ENCODE measurements around the gene RPL10.
A peak's percentile ranks its signal among the peaks of the same experiment; 100 is the strongest.

RPL10 gene

DNA sequence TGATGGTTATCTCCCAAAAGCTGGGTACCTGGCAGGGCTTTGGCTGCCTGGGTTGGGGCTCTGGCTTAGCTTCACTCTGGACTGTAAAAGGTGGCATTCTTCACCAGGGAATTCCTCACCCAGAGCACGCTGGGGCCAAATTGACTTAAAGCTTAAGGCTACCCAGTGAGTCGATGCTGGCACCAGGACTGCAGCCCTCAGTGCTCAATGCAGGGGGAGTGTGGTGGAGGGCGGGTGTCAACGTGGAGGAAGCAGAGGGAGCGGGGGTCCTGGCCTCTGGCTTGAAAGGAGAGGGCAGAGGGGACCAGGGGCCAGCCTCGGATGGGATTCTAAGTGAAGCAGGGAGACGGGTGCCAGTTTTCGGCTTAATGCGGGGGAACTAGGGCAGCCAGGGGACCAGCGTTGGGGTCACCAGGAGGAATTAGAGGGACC, 45.3 kb downstream of the RPL10 start:
- Histone ChIP-seq H3K9ac (ENCODE audit: low read depth, low read length) (peak overlapping the region; percentile 56), H3K9me3 (ENCODE audit: control insufficient read depth, insufficient read depth, low read length) (no peaks in the 10 kb centered on the region), H3K4me1 (ENCODE audit: insufficient read depth, low read length) (no peaks in the 10 kb centered on the region; the same call in 1 of the 2 replicates), H3K36me3 (ENCODE audit: insufficient read depth, low read length) (peaks cover 8% of the 10 kb centered on the region; the same call in 1 of the 2 replicates)

DNA sequence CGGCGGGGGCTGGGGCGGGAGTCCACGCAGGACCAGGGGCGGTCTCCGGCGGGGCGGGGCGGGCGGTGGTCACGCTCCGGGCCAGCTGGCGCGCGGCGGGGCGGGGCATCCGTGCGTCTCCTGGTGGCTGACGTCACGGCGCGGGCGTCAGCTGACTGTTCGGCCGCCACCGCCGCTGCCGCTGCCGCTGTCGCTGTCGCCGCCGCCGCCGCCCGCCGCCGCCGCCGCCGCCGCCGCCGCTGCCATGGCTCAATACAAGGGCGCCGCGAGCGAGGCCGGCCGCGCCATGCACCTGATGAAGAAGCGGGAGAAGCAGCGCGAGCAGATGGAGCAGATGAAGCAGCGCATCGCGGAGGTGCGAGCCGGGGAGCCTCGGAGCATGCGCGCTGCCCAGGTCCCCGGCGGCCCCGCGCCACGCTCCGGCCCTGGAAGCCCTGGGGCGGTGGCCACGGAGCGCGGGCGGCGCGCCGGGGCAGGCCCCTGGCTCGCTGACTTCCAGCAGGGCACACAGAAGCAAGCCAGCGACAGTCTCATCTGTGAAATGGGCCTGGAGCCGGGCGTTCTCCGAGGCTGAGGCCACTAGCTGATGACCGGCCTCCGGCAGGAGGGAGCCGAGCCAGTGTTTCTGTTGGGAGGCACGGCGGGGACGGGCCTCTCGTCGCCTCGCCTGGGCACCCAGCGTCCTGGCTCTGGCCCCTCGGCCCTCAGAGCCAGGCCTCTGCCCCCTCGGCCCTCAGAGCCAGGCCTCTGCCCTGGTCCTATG, 46.0 kb downstream of the RPL10 start, which contains the start of gene FAM50A:
TSS of gene FAM50A (plus strand) at position 150 of the 763 bp plus-strand sequence. CDS start at position 245, 95 bp downstream.
- Histone ChIP-seq H3K9ac (ENCODE audit: low read depth, low read length) (peak within 1 kb of the TSS; percentile 63), H3K9me3 (ENCODE audit: control insufficient read depth, insufficient read depth, low read length) (no peaks in the 10 kb centered on the region), H3K4me1 (ENCODE audit: insufficient read depth, low read length) (no peaks in the 10 kb centered on the region; the same call in 1 of the 2 replicates), H3K36me3 (ENCODE audit: insufficient read depth, low read length) (peaks cover 3% of the 10 kb centered on the region; the same call in 1 of the 2 replicates)

DNA sequence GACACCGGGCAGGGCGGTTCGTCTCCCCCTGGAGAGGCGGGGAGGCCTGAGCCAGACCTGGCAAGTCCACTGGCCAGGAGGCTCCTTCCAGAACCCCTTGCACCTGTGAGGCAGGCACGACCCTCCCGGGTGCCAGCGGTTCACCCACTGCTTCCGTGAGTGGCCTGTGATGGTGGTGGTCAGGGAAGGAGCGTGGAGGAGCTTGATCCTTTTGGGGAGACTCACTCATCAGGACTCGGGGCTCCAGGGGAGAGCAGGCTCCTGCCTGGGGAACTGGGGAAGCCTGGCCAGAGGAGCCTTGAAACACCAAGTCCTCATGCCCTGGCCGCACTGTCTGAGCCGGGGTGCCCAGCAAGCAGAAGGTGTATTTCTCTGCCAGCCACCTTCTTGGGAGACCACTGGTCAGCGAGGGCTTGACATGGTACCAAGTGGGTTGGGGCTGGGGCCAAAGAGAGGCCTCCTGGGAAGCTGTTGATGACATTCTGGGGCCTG, 46.6 kb downstream of the RPL10 start:
- Histone ChIP-seq H3K4me1 (ENCODE audit: insufficient read depth, low read length) (no peaks in the 10 kb centered on the region; the same call in 1 of the 2 replicates), H3K9me3 (ENCODE audit: control insufficient read depth, insufficient read depth, low read length) (no peaks in the 10 kb centered on the region), H3K9ac (ENCODE audit: low read depth, low read length) (peak overlapping the region; percentile 63), H3K36me3 (ENCODE audit: insufficient read depth, low read length) (peaks cover 3% of the 10 kb centered on the region; the same call in 1 of the 2 replicates)

DNA sequence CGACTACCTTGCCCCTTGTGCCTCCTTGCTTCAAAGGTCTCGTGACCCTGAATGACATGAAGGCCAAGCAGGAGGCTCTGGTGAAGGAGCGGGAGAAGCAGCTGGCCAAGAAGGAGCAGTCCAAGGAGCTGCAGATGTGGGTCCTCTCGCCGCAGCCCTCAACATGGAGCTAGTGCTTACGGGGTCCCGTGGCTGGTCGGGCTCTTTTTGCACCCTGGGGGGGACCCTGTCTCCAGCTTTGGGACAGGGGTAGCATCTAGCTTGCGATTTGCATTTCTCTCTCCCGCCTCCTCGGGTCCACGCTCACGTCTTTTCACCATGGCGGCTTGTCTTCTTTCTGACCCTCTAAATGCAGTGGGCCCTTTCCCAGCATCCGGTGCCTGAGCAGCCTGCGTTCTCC, 47.6 kb downstream of the RPL10 start:
- Histone ChIP-seq H3K9me3 (ENCODE audit: control insufficient read depth, insufficient read depth, low read length) (no peaks in the 10 kb centered on the region), H3K9ac (ENCODE audit: low read depth, low read length) (no peak overlapping the region), H3K36me3 (ENCODE audit: insufficient read depth, low read length) (peaks cover 3% of the 10 kb centered on the region; the same call in 1 of the 2 replicates), H3K4me1 (ENCODE audit: insufficient read depth, low read length) (no peaks in the 10 kb centered on the region; the same call in 1 of the 2 replicates)

DNA sequence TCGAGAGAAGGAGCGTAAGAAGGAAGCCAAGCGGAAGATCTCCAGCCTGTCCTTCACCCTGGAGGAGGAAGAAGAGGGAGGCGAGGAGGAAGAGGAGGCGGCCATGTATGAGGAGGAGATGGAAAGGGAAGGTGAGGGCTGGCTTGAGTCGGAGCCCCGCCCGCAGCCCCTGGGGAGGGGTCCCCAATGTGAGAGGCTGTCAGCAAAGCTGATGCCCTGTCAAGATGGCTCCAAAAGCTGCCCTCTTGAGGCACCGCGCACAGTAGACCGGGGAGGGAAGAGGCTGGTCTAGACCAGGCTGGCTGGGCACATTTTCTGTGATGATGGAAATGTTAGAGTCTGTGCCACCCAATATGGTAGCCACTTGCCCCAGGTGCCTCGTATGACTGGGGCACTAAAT, 48.3 kb downstream of the RPL10 start:
- H3K9ac ChIP-seq (ENCODE audit: low read depth, low read length): no peak overlapping the region
- no peaks in the 10 kb centered on the region; the same call in 1 of the 2 replicates for H3K4me1 ChIP-seq (ENCODE audit: insufficient read depth, low read length)
- no peaks in the 10 kb centered on the region; the same call in 1 of the 2 replicates for H3K36me3 ChIP-seq (ENCODE audit: insufficient read depth, low read length)
- no peaks in the 10 kb centered on the region for H3K9me3 ChIP-seq (ENCODE audit: control insufficient read depth, insufficient read depth, low read length)

DNA sequence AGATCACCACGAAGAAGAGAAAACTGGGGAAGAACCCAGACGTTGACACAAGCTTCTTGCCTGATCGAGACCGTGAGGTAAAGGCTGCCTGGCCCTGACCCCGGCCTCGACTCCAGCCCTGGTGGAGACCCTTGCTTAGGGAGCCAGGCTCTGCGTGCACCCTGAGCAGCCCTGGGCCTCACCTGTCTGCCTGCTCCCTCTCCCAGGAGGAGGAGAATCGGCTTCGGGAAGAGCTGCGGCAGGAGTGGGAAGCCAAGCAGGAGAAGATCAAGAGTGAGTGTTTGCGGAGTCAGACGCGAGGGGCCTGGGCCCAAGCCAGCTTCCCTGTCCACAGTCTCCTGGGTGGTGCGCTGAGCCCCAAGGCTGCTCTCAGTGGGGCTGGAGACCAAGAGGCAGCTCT, 50.3 kb downstream of the RPL10 start:
- no peak overlapping the region for H3K9ac ChIP-seq (ENCODE audit: low read depth, low read length)
- H3K4me1 ChIP-seq (ENCODE audit: insufficient read depth, low read length): no peaks in the 10 kb centered on the region; the same call in 1 of the 2 replicates
- no peaks in the 10 kb centered on the region for H3K9me3 ChIP-seq (ENCODE audit: control insufficient read depth, insufficient read depth, low read length)
- H3K36me3 ChIP-seq (ENCODE audit: insufficient read depth, low read length): no peaks in the 10 kb centered on the region; the same call in 1 of the 2 replicates

DNA sequence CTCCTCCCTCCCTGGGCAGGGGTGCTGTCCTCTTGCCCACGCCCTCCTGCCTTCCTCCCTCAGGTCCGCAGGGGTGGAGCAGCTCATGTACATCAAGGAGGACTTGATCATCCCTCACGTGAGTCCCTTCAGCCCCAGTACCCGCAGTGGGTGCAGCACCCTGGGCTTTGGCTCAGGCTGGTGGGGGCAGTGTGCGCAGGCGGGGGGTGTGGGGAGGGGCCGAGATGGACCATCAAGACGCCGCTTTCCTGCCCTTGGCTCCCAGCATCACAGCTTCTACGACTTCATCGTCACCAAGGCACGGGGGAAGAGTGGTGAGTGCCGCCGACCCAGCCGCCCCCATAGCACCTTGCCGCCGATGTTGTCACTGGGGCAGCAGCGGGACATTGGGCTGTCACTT, 51.4 kb downstream of the RPL10 start:
- Histone ChIP-seq H3K9me3 (ENCODE audit: control insufficient read depth, insufficient read depth, low read length) (no peaks in the 10 kb centered on the region), H3K9ac (ENCODE audit: low read depth, low read length) (no peak overlapping the region), H3K36me3 (ENCODE audit: insufficient read depth, low read length) (no peaks in the 10 kb centered on the region; the same call in 1 of the 2 replicates)

DNA sequence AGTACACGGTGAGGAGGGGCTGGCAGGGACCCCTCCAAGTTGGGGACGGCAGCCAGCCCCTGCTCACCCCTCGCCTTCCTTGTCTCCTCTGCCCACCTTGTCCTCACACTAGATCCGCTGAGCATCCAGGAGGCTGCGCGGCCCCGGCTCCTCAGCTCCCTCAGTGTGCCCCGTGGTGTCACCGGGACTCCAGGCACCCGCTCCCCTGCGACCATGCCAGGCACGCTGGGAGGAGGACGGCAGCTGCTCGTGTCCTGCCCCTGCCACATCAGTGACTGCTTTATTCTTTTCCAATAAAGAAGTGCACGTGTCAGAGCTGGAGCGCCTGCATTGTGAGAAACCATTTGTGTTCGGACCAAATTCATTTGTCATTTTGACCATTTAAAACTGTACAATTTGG, 52.1 kb downstream of the RPL10 start:
- Histone ChIP-seq H3K4me1 (ENCODE audit: insufficient read depth, low read length) (no peaks in the 10 kb centered on the region), H3K9me3 (ENCODE audit: control insufficient read depth, insufficient read depth, low read length) (no peaks in the 10 kb centered on the region), H3K36me3 (ENCODE audit: insufficient read depth, low read length) (no peaks in the 10 kb centered on the region; the same call in 1 of the 2 replicates), H3K9ac (ENCODE audit: low read depth, low read length) (no peak overlapping the region)

More for the DNA sequence above, 51.4 kb downstream of the RPL10 start:
- H3K4me1 ChIP-seq (ENCODE audit: insufficient read depth, low read length): no peaks in the 10 kb centered on the region
